Prostate gland (tissue), 2 donors: ENCODE results near the gene APBB3.

ENCODE experiments used
- CTCF ChIP-seq, 4 experiments: fragments of 200-600 bp in 2 of 4; fragments of 450-650 bp in 2 of 4; sonication (generic) in 2 of 4; IDR thresholded peaks; 1 replicate in 3 of 4; 2 replicates in 1 of 4; pipeline ENCODE4 v1.5.1; 2016 to 2019; ENCODE audit warnings: antibody characterized with exemption in 4 of 4, mild to moderate bottlenecking in 2 of 4, moderate library complexity in 2 of 4
- POLR2A ChIP-seq: fragments of 450-650 bp; IDR thresholded peaks from one replicate; pipeline ENCODE4 v1.6.1; 2016; ENCODE audit warnings: antibody characterized with exemption, mild to moderate bottlenecking

DNA sequence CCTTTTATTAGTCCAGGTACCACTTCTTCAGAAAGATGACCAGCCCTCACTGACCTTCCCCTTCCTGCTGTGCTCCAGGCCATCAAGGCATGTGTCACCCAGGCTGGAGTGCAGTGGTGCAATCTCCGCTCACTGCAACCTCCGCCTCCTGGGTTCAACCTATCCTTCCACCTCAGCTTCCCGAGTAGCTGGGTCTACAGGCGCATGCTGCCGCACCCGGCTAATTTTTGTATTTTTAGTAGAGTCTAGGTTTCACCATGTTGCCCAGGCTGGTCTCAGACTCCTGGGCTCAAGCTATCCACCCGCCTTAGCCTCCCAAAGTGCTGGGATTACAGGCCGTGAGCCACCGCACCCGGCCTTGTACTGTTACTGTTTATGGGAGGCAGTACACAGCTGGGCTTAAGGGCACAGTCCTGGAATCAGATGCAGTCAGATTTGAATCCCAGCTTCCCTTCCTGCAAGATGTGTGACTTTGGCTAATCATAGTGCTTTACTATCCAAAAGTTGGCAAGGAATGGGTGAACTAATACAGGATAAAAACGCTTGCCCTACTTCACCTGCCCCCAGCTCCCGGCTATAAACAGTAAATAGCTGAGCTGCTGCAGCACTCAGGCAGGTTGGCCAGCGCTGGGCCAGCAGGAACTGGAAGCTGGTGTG, 17.4 kb downstream of the APBB3 start:
- TF ChIP-seq CTCF (IDR thresholded peaks at IDR 0.05) (no peak), POLR2A (no peak)
